HG03045 (cell line): ENCODE measurements around the gene KLHDC3.
"Not testable (repeated sequence)": the region's sequence is repeated elsewhere in the genome, so short reads cannot be mapped to it uniquely, and the experiment has no call there.

Experiments used
- ATAC-seq: cut with Tn5 transposase; IDR thresholded peaks from one replicate; pipeline ENCODE4 v1.9.1; 2021; ENCODE audit warnings: mild to moderate bottlenecking, moderate library complexity; ENCODE audit not compliant: unreplicated experiment

Gene KLHDC3

DNA sequence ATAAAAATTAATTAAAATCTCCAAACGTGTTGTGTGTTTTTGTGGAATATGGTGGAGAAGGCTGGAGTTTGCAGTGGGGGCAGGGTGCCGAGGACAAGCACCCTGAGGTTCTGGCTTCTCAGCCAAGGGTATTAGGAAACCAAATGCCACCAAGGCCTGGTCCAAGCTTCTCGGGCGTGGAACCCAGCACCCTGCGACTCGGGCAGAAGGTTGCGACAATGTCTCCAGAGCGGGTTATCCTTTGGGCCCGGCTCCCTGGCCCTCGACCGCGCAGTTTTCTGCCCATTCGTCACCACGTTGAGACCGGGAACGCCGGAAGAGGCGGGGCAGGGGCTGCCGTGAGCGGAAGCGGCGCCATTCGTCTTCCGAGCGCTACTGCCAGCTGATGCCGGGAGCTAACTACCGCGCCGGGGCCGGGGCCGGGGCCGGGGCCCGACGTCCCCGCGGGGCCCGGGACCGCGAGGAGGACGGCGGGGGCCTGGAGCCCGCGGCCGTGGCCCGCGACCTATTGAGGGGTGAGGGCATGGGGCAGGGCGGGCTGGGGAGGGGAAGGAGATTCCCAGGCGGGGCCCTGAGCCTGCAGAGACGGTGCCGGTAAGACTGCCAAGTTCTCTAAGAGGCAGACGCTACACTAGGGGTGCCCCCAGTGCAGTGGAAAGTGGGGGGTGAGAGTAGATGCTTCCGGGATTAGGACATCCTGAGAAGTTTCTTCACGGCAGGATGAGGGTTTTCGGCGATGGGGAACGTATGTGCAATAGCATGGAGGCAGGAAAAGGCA is 7.4 kb downstream of the KLHDC3 start, which contains the start of gene RRP36:
RRP36 (plus strand) TSS at position 354 of the 778 bp plus-strand sequence; CDS start at position 386, 32 bp downstream.
- ATAC-seq, result peak; percentile 84

DNA sequence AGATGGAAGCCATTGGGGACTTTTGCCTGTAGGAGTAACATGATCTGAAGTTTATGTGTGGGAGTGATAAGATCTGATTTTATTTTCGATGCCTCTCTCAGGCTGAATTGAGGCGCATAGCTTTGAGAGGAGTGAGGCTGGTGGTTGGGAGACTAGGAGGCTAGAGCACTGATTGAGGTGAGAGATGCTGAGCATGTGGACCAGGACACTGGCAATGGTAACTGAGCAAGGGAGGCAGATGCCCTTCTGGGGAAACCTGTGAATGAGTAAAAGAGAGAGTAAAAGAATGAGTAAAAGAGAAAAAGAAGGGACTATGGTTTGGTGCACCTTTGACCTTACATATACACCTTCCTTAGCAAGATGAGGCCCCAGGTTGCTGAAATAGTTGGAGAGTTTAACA is 10.4 kb downstream of the KLHDC3 start:
- no peak for ATAC-seq

DNA sequence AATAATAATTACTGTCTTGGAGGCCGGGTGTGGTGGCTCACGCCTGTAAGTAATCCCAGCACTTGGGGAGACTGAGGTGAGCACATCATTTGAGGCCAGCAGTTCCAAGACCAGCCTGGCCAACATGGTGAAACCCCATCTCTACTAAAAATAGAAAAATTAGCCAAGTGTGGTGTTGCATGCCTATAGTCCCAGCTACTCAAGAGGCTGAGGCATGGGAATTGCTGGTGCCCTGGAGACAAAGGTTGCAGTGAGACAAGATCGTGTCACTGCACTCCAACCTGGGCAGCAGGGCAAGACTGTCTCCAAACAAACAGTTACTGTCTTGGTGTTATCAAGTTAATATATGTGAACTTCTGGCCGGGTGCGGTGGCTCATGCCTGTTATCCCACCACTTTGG is 12.3 kb downstream of the KLHDC3 start:
- no peak for ATAC-seq

DNA sequence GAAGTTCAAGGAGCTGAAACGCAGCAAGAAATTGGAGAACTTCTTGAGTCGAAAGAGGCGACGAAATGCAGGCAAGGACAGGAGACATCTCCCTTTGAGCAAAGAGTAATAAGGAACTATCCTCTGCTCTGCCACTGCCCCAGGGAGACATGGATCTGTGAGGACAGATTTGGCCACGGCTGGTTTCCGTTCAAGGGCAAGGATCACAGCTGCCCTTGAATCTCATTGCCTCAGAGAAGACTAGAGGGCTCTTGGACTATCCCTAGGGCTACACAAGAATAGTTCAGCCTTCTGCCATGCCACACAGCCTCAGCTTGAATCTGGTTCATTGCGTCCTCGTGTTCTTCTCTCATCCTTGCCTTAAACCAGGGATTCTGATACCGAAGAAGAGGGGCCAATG is 15.1 kb downstream of the KLHDC3 start:
- no peak for ATAC-seq

DNA sequence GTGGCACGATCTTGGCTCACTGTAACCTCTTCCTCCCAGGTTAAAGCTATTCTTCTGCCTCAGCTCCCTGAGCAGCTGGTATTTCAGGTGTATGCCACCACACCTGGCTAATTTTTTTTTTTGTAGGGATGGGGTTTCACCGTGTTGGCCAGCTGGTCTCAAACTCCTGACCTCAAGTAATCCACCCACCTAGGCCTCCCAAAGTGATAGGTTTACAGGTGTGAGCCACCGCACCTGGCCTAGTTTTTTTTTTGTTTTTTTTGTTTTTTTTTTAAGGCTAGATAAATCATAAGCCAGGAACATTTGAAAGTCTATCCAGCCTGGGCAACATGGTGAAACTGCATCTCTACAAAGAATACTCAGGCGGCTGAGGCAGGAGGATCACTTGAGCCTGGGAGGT is 18.3 kb downstream of the KLHDC3 start:
- no peak for ATAC-seq

DNA sequence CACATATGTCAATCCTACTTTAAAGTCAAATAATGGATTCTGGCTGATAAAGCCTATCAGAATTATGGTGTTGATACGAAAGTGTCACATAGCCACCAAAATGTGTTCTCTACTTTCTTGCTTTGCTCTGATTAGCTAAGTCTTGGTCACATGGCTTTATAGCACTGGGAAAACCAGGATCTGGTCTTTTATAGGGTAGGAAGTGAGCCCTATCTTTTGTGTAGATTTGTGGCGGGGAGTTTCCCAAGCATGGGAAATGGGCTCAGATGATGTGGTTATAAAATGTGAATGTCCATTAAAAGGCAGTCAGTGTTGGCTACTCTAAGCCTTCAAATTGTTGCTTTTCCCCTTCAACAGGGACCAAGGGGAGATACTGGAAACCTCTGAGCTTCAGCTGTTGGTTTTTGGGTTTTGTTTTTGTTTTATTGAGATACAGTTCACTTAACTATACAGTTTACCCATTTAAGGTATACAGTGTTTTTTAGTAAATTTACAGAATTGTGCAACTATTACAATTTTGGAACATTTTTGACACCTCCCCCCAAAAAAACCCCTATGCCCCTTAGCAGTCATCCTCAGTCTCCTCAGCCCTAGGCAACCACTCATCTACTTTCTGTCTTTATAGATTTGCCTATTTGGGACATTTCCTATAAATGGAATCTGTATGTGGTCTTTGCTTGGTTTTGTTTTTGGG is 19.6 kb downstream of the KLHDC3 start:
- ATAC-seq, result no peak

DNA sequence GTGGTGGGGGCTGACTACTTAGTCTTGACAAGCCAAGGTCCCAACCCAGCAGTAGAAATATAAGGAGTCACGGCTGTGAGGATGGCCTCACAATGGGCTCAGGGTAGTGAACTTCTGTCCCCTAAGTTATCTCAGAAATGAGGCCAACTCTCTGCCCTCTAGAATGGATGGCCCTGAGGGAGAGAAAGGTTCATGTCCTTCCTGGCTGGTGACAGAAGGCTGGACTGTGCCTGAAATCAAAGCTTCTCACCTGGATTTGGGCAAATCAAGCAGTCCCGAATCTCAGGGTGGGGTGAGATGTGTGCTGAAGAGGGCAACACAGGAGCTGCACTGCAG is 20.1 kb downstream of the KLHDC3 start:
- no peak for ATAC-seq

DNA sequence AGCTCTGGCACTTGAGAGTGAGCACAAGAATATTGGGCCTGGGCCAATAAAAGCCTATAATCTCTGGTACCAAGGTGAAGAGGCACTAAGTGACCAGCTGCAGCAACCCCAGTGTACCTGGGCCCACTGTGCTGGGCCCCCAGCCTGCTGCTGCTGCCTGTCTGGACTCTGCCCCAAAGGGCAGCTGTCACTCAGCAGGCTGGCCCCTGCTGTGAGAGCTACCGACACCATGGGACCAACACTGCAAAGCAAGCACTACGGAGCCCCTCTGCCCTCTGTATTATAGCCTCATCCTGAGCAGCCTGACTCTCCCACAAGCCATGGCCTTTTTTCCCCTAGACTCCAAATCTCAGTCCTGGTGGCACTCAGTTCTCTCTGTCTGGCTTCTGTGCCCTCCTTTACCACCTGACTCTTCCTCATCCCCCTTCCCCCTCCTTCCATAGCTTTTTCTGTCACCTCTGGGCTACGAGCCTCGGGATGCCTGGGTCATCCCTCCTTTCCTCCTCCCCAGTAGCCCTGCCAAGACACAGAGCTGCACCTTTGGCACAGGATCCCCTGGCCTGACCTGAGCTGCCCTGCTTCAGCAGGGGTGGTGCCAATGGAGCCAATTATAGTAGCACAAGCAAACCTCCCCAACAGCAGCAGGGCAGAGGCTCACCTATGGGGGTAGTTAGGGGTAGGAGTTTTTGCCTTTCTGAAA is 21.6 kb downstream of the KLHDC3 start:
- no peak for ATAC-seq

DNA sequence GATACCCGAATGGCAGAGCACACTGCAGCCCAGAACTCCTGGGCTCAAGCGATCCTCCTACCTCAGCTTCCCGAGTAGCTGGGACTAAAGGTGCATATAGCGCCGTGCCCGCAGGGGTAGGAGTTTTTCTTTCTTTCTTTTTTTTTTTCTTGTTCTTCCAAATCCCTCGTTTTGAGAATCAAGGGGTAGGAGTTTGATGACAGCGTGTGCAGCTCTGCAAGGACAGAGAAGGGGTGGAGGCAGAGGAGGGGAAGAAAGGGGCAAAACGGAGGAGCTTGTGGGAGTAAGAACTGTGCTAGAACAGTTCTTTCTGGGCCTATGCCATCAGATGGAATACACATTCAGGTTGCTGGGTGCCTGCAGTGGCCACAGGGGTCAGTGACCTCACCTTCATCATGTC is 22.7 kb downstream of the KLHDC3 start:
- no peak for ATAC-seq

DNA sequence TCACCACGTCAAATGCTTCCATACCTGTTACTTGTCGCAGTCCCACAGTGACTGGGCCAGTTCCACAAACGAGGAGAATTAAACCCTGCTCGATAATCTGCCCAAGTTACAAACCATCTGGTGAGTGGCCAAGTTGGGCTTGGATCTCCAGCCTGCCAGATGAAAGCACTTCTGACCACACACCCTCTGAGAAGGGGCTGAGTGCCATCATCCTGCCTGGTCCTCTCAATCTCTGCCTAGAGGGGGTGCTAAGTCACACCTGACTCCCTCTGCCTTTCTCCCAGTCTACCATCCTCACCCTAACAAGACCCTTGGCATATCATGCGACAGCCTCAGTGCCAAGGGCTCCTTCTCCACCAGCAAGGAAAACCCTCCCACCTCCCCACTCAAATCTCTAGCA is 23.1 kb downstream of the KLHDC3 start:
- ATAC-seq, result no peak

DNA sequence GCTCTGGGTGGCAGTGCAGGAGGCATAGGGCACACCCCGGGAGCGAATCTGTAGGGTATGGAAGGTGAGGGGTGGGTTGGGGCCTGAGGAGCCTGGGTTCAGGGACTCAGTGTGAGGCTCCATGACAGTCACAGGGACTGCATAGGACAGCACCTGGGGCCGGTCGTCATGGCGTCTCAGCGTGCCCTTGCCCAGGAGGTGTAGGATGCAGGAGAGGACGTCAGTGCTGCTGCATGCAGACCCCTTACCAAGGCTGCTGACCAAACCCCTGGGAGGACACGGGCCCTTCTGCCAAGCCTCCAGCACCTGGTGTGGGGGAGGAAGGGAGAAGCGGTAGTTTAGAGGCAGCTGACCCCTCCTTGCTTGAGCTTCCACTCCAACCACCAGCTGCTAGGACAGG is 23.7 kb downstream of the KLHDC3 start:
- ATAC-seq, result no peak

DNA sequence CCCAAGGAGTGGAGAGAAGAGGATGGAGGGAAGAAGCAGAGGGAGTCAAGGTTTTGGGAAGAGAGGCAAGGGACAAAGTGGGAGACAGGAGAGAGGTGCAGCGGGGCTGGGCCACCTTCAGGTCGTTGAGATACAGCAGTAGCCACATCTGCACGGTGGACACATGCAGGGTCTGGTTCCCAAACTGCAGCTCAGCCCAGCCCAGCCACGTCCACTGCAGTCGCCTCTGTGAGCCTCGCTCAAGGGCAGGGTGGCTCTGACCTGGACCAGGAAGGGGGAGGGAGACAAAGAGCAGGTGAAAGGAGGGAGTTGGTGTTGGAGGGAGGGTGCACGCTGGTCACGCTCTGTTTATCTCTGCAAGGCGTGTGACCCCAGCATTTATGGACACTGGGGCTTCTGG is 24.7 kb downstream of the KLHDC3 start:
- no peak for ATAC-seq

DNA sequence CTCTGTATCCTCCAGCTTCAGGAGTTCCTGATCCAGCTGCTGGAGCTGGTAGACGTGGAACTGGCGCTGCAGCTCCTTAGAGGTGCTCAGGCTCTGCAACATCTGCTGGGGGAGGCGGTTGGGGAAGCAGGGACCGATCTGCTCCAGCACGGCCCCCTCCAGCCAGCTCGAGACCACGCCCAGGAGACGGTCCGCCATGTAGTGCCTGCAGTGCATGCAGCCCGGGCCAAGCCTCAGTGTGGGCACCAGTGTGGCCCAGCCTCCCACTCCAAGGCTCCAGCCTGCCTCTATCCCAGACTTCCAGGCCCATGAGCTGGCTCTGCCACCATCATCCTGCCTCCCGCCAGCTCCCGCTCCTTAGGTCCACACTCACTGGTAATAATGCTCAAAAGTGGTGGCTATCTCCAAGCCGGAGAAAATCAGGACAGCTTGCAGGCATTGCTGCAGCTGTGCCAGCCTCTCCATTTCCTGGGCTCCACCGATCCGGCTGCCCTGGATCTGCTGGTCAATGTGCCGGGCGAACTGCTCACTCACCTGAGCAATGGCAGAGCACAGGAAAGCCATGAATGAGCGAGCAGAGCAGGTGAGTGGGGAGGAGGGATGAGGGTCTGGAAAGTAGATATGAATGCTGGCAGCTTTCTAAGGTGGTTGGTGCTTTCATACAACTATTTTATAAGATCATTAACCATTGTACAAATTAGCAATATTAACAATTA is 26.7 kb downstream of the KLHDC3 start:
- ATAC-seq, result no peak

DNA sequence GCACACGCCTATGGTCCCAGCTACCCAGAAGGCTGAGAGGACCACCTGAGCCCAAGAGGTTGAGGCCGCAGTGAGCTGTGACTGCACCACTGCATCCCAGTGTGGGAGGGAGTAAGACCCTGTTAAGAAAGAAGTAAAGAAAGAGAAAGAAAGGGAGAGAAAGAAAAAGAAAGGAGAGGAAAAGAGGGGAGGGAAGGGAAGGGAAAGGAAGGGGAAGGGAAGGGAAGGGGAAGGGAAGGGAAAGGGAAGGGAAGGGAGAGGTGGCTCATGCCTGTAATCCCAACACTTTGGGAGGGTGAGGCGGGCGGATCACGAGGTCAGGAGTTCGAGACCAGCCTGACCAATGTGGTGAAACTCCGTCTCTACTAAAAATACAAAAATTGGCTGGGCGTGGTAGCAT is 27.4 kb downstream of the KLHDC3 start:
- not testable (repeated sequence) for ATAC-seq

DNA sequence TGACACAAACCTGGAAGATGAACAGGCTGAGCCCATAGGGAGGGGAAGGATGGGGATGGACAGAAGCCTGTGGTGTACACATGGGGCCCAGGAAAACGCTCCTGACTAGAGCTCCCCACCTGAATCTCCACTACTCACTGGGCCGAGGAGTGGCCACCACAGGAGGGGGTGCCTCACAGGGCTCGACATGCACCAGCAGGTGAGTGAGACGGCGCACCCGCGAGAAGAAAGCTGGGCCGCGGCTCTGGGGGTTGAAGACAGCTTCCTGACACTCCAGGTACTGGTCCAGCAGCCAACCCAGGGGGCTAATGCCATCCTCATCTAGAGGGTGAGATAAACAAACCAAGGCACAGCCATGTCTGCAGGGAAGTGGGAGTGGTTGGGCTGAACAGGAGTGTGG is 29.3 kb downstream of the KLHDC3 start:
- ATAC-seq, result no peak

DNA sequence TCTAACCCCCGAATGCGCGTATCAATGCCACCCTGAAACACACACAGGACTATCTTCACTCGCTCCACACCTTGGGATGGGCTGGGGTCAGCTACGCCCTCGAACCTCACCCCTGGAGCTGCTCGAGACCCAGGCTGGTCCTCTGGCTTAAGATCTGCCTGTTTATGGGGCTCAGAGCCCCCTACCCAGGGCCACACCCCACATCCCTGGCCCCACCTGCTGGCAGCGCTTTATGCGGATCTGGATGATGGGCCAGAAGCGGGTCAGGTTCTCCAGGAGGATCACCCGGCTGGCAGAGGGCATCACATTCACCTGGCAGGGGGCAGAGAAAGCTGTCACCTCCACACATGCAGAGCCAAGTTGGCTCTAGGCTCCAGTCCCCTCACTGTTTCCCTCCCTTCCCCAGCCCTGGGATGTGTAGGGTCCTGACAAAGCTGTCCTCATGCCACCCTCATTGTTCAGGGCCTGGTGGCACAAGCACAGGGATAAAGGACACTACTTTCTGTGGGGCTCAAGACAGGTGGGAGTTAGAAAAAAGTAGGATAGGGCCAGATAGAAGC is 31.4 kb downstream of the KLHDC3 start:
- no peak for ATAC-seq

DNA sequence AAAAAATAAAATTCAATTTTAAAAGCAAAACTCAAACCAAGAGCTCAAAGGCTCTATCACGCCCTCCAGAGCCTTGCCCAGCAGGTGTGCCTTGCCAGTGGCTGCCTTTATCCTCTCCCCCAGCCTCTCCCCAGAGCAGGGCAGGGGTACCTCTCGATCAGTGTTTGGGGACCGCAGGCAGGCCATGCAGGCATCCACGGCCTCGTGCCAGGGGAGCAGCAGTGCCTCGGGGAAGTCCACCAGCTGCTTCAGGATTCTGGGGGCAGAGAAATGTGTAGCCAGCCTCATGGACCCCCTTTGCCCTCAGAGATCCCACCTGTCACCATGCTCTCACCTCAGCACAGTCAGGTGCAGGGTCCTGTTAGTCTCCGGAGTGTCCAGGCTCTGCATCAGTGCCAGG is 33.9 kb downstream of the KLHDC3 start:
- no peak for ATAC-seq

DNA sequence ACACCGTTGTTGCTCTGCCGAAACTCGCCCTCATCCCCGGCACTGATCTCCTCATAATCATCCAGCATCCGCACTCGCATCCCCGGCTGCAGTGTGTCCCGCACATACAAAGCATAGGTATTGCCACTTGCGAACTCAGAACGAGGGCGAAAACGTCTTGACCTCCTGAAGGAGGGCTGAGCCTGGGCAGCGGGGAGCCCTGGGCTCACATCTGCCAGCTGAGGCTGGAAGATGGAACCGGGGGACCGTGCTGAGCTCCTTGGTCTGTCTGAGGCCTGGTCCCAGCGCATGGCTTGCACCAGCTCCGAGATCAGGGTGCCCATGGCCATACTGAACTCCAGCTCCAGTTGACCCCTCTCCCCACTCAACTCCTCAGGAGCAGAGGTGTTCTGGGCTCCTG is 36.9 kb downstream of the KLHDC3 start:
- no peak for ATAC-seq

DNA sequence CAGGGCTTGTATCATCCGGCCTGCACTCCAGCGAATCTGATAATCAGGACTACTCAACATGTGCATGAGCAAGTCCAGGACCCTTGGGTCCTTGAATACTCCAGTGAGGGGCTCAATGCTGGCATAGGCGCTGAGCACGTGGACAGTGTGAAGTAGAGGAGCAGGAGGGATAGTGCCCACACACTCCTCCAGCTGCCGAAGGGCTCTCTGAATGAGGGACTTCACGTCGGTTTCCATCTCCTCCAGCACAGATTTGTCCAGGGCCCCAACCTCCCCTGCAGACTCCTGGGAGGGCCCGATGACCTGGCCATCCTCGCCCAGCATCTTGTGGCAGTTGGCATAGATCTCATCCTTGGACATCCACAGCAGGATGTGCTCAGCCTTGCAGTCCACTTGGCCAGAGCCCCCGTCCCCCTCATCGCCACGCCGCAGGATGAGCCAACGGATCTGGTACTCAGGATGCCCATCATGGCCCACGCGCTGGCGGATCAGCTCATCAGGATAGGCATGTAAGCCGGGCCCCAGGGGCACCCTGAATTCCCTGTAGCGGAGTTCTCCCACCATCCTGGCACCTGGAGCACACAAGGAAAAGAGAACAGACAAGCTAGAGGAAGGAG is 38.3 kb downstream of the KLHDC3 start:
- ATAC-seq, result no peak

DNA sequence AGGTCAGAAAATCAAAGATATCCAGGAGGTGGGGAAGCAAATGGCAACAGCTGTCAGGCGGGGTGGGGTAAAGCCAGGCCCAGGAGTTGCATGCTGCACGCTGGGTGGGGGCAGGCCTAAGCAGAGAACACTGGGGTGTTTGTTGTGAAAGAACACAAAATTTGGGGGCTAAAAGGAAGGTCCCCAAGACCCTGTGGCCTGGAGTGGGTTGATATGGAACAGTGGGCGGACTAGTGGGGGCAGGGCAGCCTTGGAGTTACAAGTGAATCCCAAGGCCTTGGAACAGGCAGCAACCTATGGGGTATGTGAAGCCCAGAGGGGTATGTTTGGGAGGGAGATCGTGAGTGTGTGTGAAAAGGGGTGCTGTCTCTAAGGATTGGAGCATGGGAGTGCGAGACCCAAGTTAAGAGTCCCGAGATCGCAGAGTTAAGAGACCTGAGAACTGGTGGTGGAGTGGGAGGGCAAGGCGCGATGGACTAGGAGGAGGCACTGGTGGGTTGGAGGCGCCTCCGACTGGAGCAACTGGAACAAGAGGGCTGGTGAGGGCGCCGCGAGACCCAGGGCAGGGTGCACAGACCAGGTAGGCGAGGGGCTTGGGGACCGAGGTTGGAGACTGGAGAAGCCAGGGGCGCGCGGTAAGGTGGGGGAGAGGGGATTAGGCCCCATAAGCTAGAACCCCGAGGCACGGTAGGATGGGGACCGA is 38.9 kb downstream of the KLHDC3 start:
- peak; percentile 29 for ATAC-seq
